ENCODE data around the gene BMP8B. TPM values are rescaled to one million over a fixed set of nuclear protein-coding genes. Genes with fewer than 3 reads are reported as not detected.

Gene BMP8B
- polyA plus RNA-seq, 1 of the 3 experiments (the other 2 are of a cell fraction), result 0.07 TPM

GRCh38 chr1:39754906-39755504 is 33.7 kb downstream of the BMP8B start (continued):
- TF ChIP-seq REST (IDR thresholded peaks at IDR 0.05; ENCODE audit: low read depth, low read length), result no peak

- Histone ChIP-seq H2AFZ (ENCODE audit: low read depth) (no peak overlapping the region), H3K9me2 (no peaks in the 10 kb centered on the region), H3F3A (replicated peaks; ENCODE audit: insufficient read depth) (peaks cover 4% of the 10 kb centered on the region), H3K27ac (ENCODE audit: low read depth in 2 of 2, low read length in 1 of 2) (no peak overlapping the region), H3K9ac (no peak overlapping the region), H3K9me3 (no peaks in the 10 kb centered on the region), H3K4me3 (ENCODE audit: low read depth in 2 of 2, low read length in 1 of 2) (no peak overlapping the region), H3K4me1 (ENCODE audit: control insufficient read depth in 1 of 2, insufficient read depth in 2 of 2, low read depth in 1 of 2, low read length in 1 of 2) (no peaks in the 10 kb centered on the region; a peak in 1 of 4 replicates), H3K27me3 (ENCODE audit: insufficient read depth) (no peaks in the 10 kb centered on the region), H3K4me2 (no peak overlapping the region), H3K79me2 (ENCODE audit: insufficient read depth) (no peaks in the 10 kb centered on the region), H4K20me1 (ENCODE audit: insufficient read depth) (no peaks in the 10 kb centered on the region), H3K36me3 (replicated peaks in 1 of 2; ENCODE audit: control insufficient read depth in 1 of 2, insufficient read depth in 2 of 2, low read length in 1 of 2) (peaks cover 31 to 79% of the 10 kb centered on the region in 2 experiments)
- DNase-seq, result no peak
- WGBS (ENCODE audit: low lambda C conversion rate), result 86% methylated on average over 2 of the region's 2 CpGs
- ChIA-PET CTCF (no interaction called here), POLR2A (interaction anchor here (0.6 kb wide), 1 partner anchor 537 kb away, joined by 4 read pairs; no protein-coding TSS in a partner anchor)
- TF ChIP-seq RFX5 (IDR thresholded peaks at IDR 0.05; ENCODE audit: low read length) (no peak), TEAD4 (IDR thresholded peaks at IDR 0.05; ENCODE audit: borderline replicate concordance, insufficient read depth) (no peak), FOSL2 (IDR thresholded peaks at IDR 0.05; ENCODE audit: borderline replicate concordance, low read depth) (no peak), RAD21 (IDR thresholded peaks at IDR 0.05; ENCODE audit: low read length) (no peak), CTCF (IDR thresholded peaks at IDR 0.05) (no peak), IRF3 (IDR thresholded peaks at IDR 0.05; ENCODE audit: low read depth, low read length) (no peak)
Observed at GRCh38 chr1:39754026-39754570, 34.6 kb downstream of the BMP8B start.
